GM12878 (cell line): ENCODE measurements around the gene VARS2. TPM values are rescaled to one million over a fixed set of nuclear protein-coding genes. Genes with fewer than 3 reads are reported as not detected.

ENCODE experiments used
- BHLHE40 ChIP-seq, 2 experiments: fragments of 450-650 bp in 1 of 2; IDR thresholded peaks; 2 replicates each; pipeline ENCODE4 v1.6.1; 2011 to 2017; ENCODE audit warnings: low read depth in 2 of 2, borderline replicate concordance in 1 of 2, improper control_type of control experiment in 1 of 2, low read length in 1 of 2, mild to moderate bottlenecking in 1 of 2
- BMI1 ChIP-seq: fragments of 450-650 bp; IDR thresholded peaks from 2 replicates; pipeline ENCODE4 v1.6.1; 2016; ENCODE audit warnings: mild to moderate bottlenecking, moderate library complexity, borderline replicate concordance
- CEBPZ ChIP-seq: fragments of 150-350 bp; IDR thresholded peaks from 2 replicates; pipeline ENCODE4 v1.6.1; 2016; ENCODE audit warnings: low read depth, low read length
- HCFC1 ChIP-seq: fragments of 150-350 bp; IDR thresholded peaks from 2 replicates; pipeline ENCODE4 v1.6.1; 2014; ENCODE audit warnings: low read length
- IKZF1 ChIP-seq: fragments of 450-650 bp; conservative IDR thresholded peaks from 2 replicates; pipeline ENCODE4 v1.6.1; 2017; ENCODE audit warnings: antibody characterized with exemption, mild to moderate bottlenecking
- LARP7 ChIP-seq: fragments of 450-650 bp; IDR thresholded peaks from 2 replicates; pipeline ENCODE4 v1.6.1; 2017; ENCODE audit warnings: mild to moderate bottlenecking
- MEF2B ChIP-seq: fragments of 450-650 bp; IDR thresholded peaks from 2 replicates; pipeline ENCODE4 v1.6.1; 2018; ENCODE audit warnings: mild to moderate bottlenecking, moderate library complexity; ENCODE audit not compliant: partially characterized antibody, poor library complexity, severe bottlenecking
- POLR2A ChIP-seq: IDR thresholded peaks from 2 replicates; pipeline ENCODE4 v1.6.1; 2011; ENCODE audit warnings: low read depth, mild to moderate bottlenecking, low read length
- PRDM15 ChIP-seq: fragments of 450-650 bp; formaldehyde crosslinking; IDR thresholded peaks from 2 replicates; pipeline ENCODE4 v1.4.0; 2020; ENCODE audit warnings: mild to moderate bottlenecking, moderate library complexity
- RUNX3 ChIP-seq: IDR thresholded peaks from 2 replicates; pipeline ENCODE4 v1.6.1; 2012; ENCODE audit warnings: low read length, inconsistent platforms
- SPI1 ChIP-seq: IDR thresholded peaks from 2 replicates; pipeline ENCODE4 v1.6.1; 2011; ENCODE audit warnings: low read depth, mild to moderate bottlenecking, low read length, moderate library complexity, borderline replicate concordance; ENCODE audit not compliant: insufficient read depth
- ZBTB11 ChIP-seq: fragments of 450-650 bp; formaldehyde crosslinking; IDR thresholded peaks from 2 replicates; pipeline ENCODE4 v1.5.0; 2022; ENCODE audit warnings: mild to moderate bottlenecking, missing genetic modification characterization
- ZNF217 ChIP-seq: fragments of 450-650 bp; IDR thresholded peaks from 2 replicates; pipeline ENCODE4 v1.6.1; 2017; ENCODE audit warnings: antibody characterized with exemption, mild to moderate bottlenecking
- polyA plus RNA-seq, 11 experiments: library from polyadenylated mRNA; depleted of rRNA in 4 of 11; unstranded in 6 of 11; stranded (reverse) in 5 of 11; fragments of >200 nt; fragmentation: Nextera tagmentation in 4 of 11; fragmentation: Illumina TruSeq in 1 of 11; extraction: Ambion mirVana in 4 of 11; extraction: Trizol in 1 of 11; gene quantifications; 1 replicate in 1 of 11; 2 replicates in 10 of 11; pipeline versions ENCODE4 v1.2.1 to v1.2.3, GENCODE V29; 2011 to 2016; ENCODE audit warnings: inconsistent platforms in 2 of 11, missing spikeins in 2 of 11, low read depth in 1 of 11
- total RNA-seq, 4 experiments: library from RNA; depleted of rRNA in 3 of 4; stranded (reverse); fragments of >200 nt in 3 of 4; fragmentation: Illumina TruSeq in 1 of 4; extraction: Trizol in 1 of 4; gene quantifications; 2 replicates each; pipeline versions ENCODE4 v1.2.1 to v1.2.3, GENCODE V29; 2013 to 2021
- TF ChIP-seq, protein P1 (sequence below): fragments of 450-650 bp; IDR thresholded peaks from 2 replicates; pipeline ENCODE4 v1.6.1; 2016; ENCODE audit warnings: mild to moderate bottlenecking
- TF ChIP-seq, protein P2 (sequence below), 3 experiments: IDR thresholded peaks in 2 of 3; conservative IDR thresholded peaks in 1 of 3; 2 replicates each; pipeline ENCODE4 v1.5.1; 2011; ENCODE audit warnings: low read depth in 3 of 3, low read length in 3 of 3, mild to moderate bottlenecking in 3 of 3, control low read depth in 2 of 3, moderate library complexity in 2 of 3, inconsistent platforms in 1 of 3, mixed read lengths in 1 of 3; ENCODE audit not compliant: control insufficient read depth in 2 of 3, insufficient read depth in 1 of 3; ENCODE audit errors: extremely low read depth in 1 of 3

VARS2 gene
- total and polyA plus RNA-seq, 10 of the 15 experiments (the other 5 are each of a cell fraction or from before 2014, with no cell fraction given), result 3.8 to 70.7 (median 49.1) TPM

DNA sequence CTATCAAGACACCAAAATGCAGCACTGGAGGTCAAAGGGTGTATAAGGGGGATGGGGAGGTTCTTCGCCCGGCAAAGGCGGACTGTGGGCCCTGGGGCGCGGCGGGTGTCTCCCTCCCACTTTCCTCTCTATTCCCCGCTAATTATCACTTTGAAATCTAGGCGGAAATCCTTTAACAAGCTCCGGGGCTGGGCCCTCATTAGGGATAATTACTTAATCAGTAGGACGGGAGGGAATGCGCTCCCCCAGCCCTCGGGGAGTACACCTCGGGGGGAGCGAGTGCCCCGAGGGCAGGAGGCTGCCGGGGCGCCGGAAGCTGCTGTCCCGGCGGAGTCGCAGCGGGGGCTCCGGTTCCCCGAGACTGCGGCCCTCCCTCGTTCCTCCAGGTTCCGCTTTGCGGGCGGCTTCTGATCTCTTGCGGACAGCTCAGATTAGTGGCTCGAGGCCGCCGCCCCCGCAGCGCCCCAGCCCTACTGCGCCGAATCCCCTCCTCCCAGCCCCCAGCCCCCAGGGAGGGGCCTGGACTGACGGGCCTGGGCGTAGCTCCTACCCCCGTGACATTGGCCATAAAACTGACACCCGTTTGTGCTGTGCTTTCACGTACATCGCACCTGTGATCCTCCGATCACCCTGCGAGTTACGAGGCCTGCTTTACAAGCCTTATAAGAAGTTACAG is 41.5 kb downstream of the VARS2 start (continued):
- TF ChIP-seq HCFC1 (peak; percentile 57; the same call in 1 of the 2 replicates), BHLHE40 (IDR thresholded peaks at IDR 0.05; ENCODE audit: borderline replicate concordance in 1 of 2, low read depth in 2 of 2, low read length in 1 of 2) (peak in 1 of 2 experiments; percentile 33; a peak in 1 of 4 replicates), BMI1 (peak; percentile 44; the same call in 1 of the 2 replicates), POLR2A (peak; percentile 77), MEF2B (peak; percentile 49), PRDM15 (no peak), IKZF1 (peak; percentile 82), SPI1 (peak; percentile 30; the same call in 1 of the 2 replicates), CEBPZ (no peak), LARP7 (no peak; the same call in 1 of the 2 replicates), ZNF217 (no peak), RUNX3 (peak; percentile 81), ZBTB11 (peak; percentile 85)
- TF ChIP-seq, protein P1, sequence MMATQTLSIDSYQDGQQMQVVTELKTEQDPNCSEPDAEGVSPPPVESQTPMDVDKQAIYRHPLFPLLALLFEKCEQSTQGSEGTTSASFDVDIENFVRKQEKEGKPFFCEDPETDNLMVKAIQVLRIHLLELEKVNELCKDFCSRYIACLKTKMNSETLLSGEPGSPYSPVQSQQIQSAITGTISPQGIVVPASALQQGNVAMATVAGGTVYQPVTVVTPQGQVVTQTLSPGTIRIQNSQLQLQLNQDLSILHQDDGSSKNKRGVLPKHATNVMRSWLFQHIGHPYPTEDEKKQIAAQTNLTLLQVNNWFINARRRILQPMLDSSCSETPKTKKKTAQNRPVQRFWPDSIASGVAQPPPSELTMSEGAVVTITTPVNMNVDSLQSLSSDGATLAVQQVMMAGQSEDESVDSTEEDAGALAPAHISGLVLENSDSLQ, result peak; percentile 67
- TF ChIP-seq, protein P2, sequence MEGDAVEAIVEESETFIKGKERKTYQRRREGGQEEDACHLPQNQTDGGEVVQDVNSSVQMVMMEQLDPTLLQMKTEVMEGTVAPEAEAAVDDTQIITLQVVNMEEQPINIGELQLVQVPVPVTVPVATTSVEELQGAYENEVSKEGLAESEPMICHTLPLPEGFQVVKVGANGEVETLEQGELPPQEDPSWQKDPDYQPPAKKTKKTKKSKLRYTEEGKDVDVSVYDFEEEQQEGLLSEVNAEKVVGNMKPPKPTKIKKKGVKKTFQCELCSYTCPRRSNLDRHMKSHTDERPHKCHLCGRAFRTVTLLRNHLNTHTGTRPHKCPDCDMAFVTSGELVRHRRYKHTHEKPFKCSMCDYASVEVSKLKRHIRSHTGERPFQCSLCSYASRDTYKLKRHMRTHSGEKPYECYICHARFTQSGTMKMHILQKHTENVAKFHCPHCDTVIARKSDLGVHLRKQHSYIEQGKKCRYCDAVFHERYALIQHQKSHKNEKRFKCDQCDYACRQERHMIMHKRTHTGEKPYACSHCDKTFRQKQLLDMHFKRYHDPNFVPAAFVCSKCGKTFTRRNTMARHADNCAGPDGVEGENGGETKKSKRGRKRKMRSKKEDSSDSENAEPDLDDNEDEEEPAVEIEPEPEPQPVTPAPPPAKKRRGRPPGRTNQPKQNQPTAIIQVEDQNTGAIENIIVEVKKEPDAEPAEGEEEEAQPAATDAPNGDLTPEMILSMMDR (IDR thresholded peaks at IDR 0.05 in 2 of 3, conservative IDR thresholded peaks at IDR 0.05 in 1 of 3; ENCODE audit: control insufficient read depth in 2 of 3, extremely low read depth in 1 of 3, insufficient read depth in 1 of 3, low read depth in 3 of 3, low read length in 3 of 3), result no peak
